Measurements from ENCODE around the gene RRAS.

GRCh38 chr19:49655570-49656455 lies 15.9 kb upstream of the RRAS start:
- TF ChIP-seq, protein P1, sequence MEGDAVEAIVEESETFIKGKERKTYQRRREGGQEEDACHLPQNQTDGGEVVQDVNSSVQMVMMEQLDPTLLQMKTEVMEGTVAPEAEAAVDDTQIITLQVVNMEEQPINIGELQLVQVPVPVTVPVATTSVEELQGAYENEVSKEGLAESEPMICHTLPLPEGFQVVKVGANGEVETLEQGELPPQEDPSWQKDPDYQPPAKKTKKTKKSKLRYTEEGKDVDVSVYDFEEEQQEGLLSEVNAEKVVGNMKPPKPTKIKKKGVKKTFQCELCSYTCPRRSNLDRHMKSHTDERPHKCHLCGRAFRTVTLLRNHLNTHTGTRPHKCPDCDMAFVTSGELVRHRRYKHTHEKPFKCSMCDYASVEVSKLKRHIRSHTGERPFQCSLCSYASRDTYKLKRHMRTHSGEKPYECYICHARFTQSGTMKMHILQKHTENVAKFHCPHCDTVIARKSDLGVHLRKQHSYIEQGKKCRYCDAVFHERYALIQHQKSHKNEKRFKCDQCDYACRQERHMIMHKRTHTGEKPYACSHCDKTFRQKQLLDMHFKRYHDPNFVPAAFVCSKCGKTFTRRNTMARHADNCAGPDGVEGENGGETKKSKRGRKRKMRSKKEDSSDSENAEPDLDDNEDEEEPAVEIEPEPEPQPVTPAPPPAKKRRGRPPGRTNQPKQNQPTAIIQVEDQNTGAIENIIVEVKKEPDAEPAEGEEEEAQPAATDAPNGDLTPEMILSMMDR (IDR thresholded peaks at IDR 0.05 in 8 of 11, conservative IDR thresholded peaks at IDR 0.05 in 3 of 11) = no peak
- no peak for TF ChIP-seq POLR2A (IDR thresholded peaks at IDR 0.05)
